Ovary (tissue), 9 donors: ENCODE measurements around the gene CD8B. TPM values are rescaled to one million over a fixed set of nuclear protein-coding genes. Genes with fewer than 3 reads are reported as not detected.

Source experiments
- DNase-seq, 5 donors: peaks; one replicate each; pipeline ENCODE4 v3.0.0-alpha.2; 2019 to 2020
- H3K27ac ChIP-seq, 2 donors: fragments of 200-600 bp; one replicate each; pipeline versions ENCODE4 v1.5.1 to v1.8.0; 2019 to 2022
- H3K27me3 ChIP-seq: fragments of 200-600 bp; one replicate; pipeline ENCODE4 v1.8.0; 2022
- H3K36me3 ChIP-seq: fragments of 200-600 bp; sonication (generic); one replicate; pipeline ENCODE4 v1.5.1; 2019
- H3K4me1 ChIP-seq: one replicate; pipeline ENCODE4 v1.8.1; 2013; ENCODE audit warnings: mild to moderate bottlenecking, moderate library complexity; ENCODE audit not compliant: insufficient read depth
- H3K4me3 ChIP-seq: fragments of 200-600 bp; sonication (generic); one replicate; pipeline ENCODE4 v1.5.1; 2017
- H3K9me3 ChIP-seq, 2 donors: fragments of 200-600 bp in 1 of 2; sonication (generic) in 1 of 2; one replicate each; pipeline versions ENCODE4 v1.5.1 to v1.8.1; 2013 to 2019; ENCODE audit warnings: mild to moderate bottlenecking in 1 of 2, moderate library complexity in 1 of 2
- EP300 ChIP-seq: sonication (generic); formaldehyde crosslinking; IDR thresholded peaks from one replicate; pipeline ENCODE4 v1.6.1; 2017; ENCODE audit warnings: antibody characterized with exemption
- POLR2A ChIP-seq: fragments of 450-650 bp; IDR thresholded peaks from one replicate; pipeline ENCODE4 v1.6.1; 2017; ENCODE audit warnings: antibody characterized with exemption, mild to moderate bottlenecking, moderate library complexity
- WGBS, 3 donors: extraction: QIAGEN DNeasy Blood & Tissue Kit in 1 of 3; methylation state at CpG; one replicate each; pipeline versions ENCODE4 v1.1.5 to v1.1.7; 2013 to 2017; 5-methylcytosine and 5-hydroxymethylcytosine counted together
- intact Hi-C, 4 donors: fragments of 100-400 bp; cut with DNase I; formaldehyde crosslinking; loops; one replicate each; pipeline versions ENCODE4 v1.11.0 to v1.15.1; 2022 to 2023
- polyA plus RNA-seq, 2 donors: library from polyadenylated mRNA; stranded (reverse); fragments of 200-250 nt in 1 of 2; fragments of 350-450 nt in 1 of 2; fragmentation: Illumina TruSeq in 1 of 2; extraction: RNeasy Lipid Tissue Mini Kit (QIAGEN cat#74804) in 1 of 2; gene quantifications; one replicate each; pipeline ENCODE4 v1.2.3, GENCODE V29; 2013 to 2014
- total RNA-seq, 7 donors: library from RNA; depleted of rRNA in 2 of 7; stranded (reverse); fragments of >200 nt in 2 of 7; fragmentation: NEBNext Ultra II Directional in 3 of 7; extraction: Animal tissue kit (Norgen Biotek cat#: 25700) in 3 of 7; gene quantifications; one replicate each; pipeline versions ENCODE4 v1.1.0 to v1.2.4, GENCODE V29; 2016 to 2023
- TF ChIP-seq, protein P1 (sequence below), 3 donors: fragments of 450-650 bp in 2 of 3; fragments of 200-600 bp in 1 of 3; IDR thresholded peaks; one replicate each; pipeline versions ENCODE4 v1.5.1 to v1.8.0; 2016 to 2022; ENCODE audit warnings: antibody characterized with exemption in 3 of 3, mild to moderate bottlenecking in 1 of 3
- donor health status: DM: no; HTN: no; CAD: no; lungs with moderate emphysema.
- donor health status: DM: no; HTN: no; CAD: no.
- donor health status: Bipolar disorder and iron deficiency.
- donor health status: DM: yes; HTN: yes; CAD: no.
- donor health status: DM: no; HTN: no; CAD: no.
- donor health status: DM: yes; HTN: yes; CAD: no.

The CD8B gene
- total and polyA plus RNA-seq, 9 donors, result 0.22 to 3.2 (median 0.50) TPM; not detected in 1

- 60 to 71% (median 65%) methylated on average over 10 of the region's 10 CpGs for WGBS, 3 donors
- no peak overlapping the region for H3K27ac ChIP-seq
- no peaks in the 10 kb centered on the region for H3K4me1 ChIP-seq
- intact Hi-C loops, result no loop called here
- TF ChIP-seq, protein P1, sequence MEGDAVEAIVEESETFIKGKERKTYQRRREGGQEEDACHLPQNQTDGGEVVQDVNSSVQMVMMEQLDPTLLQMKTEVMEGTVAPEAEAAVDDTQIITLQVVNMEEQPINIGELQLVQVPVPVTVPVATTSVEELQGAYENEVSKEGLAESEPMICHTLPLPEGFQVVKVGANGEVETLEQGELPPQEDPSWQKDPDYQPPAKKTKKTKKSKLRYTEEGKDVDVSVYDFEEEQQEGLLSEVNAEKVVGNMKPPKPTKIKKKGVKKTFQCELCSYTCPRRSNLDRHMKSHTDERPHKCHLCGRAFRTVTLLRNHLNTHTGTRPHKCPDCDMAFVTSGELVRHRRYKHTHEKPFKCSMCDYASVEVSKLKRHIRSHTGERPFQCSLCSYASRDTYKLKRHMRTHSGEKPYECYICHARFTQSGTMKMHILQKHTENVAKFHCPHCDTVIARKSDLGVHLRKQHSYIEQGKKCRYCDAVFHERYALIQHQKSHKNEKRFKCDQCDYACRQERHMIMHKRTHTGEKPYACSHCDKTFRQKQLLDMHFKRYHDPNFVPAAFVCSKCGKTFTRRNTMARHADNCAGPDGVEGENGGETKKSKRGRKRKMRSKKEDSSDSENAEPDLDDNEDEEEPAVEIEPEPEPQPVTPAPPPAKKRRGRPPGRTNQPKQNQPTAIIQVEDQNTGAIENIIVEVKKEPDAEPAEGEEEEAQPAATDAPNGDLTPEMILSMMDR (IDR thresholded peaks at IDR 0.05), result no peak
- TF ChIP-seq POLR2A (no peak), EP300 (no peak)
- H3K9me3 ChIP-seq, result no peaks in the 10 kb centered on the region
- no peaks in the 10 kb centered on the region for H3K27me3 ChIP-seq
- no peaks in the 10 kb centered on the region for H3K36me3 ChIP-seq
- no peak for DNase-seq
- no peak overlapping the region for H3K4me3 ChIP-seq
These were observed 28.4 kb downstream of the CD8B start for GRCh38 chr2:86833315-86833714.

GRCh38 chr2:86832334-86833096 lies 29.2 kb downstream of the CD8B start:
- no peak for DNase-seq
- H3K9me3 ChIP-seq, result no peaks in the 10 kb centered on the region
- no peaks in the 10 kb centered on the region for H3K4me1 ChIP-seq
- H3K36me3 ChIP-seq, result no peaks in the 10 kb centered on the region
- TF ChIP-seq EP300 (no peak), POLR2A (no peak)
- TF ChIP-seq, protein P1 (IDR thresholded peaks at IDR 0.05), result no peak
- 77 to 81% (median 79%) methylated on average over 7 of the region's 7 CpGs for WGBS, 3 donors
- H3K27me3 ChIP-seq, result no peaks in the 10 kb centered on the region
- intact Hi-C loops, result no loop called here
- no peak overlapping the region for H3K4me3 ChIP-seq
- H3K27ac ChIP-seq, result no peak overlapping the region

DNA sequence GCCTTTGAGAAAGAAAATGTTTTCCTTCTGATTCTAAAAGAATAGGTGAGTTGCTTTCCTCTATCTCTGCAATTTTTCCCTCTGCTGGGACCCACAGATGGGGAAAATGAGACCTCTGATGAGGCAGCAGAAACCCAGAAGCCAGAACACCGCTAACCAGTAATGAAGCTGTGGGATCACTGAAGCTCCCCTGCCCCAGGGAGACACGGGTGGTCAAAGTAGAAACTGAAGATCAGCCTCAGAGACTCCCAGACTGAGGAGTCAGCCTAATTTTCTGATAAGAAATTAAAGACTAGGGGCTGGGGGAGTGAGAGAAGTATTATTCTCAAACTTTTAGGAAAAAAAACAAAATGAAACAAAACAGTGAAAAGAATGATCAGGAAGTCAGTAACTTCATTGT lies 30.1 kb downstream of the CD8B start:
- Histone ChIP-seq H3K4me3 (no peak overlapping the region), H3K9me3 (no peaks in the 10 kb centered on the region), H3K36me3 (no peaks in the 10 kb centered on the region), H3K27ac (no peak overlapping the region), H3K4me1 (no peaks in the 10 kb centered on the region), H3K27me3 (no peaks in the 10 kb centered on the region)
- 13 to 23% (median 19%) methylated on average over 2 of the region's 2 CpGs for WGBS, 3 donors
- no peak for DNase-seq
- intact Hi-C loops, result no loop called here
- TF ChIP-seq, protein P1 (IDR thresholded peaks at IDR 0.05), result no peak
- no peak for TF ChIP-seq EP300

GRCh38 chr2:86826951-86827350 lies 34.7 kb downstream of the CD8B start:
- Histone ChIP-seq H3K4me3 (no peak overlapping the region), H3K27me3 (no peaks in the 10 kb centered on the region), H3K4me1 (no peaks in the 10 kb centered on the region), H3K36me3 (no peaks in the 10 kb centered on the region), H3K9me3 (no peaks in the 10 kb centered on the region), H3K27ac (no peak overlapping the region)
- WGBS, 3 donors, result 85 to 91% (median 87%) methylated on average over 4 of the region's 4 CpGs
- intact Hi-C loops, result no loop called here
- DNase-seq, result no peak
- TF ChIP-seq, protein P1 (IDR thresholded peaks at IDR 0.05), result no peak
- TF ChIP-seq EP300, result no peak
- no peak for TF ChIP-seq POLR2A
